OCI-LY7 (cell line): ENCODE measurements around the gene EOLA1. TPM values are rescaled to one million over a fixed set of nuclear protein-coding genes. Genes with fewer than 3 reads are reported as not detected.
"Not testable (repeated sequence)": the region's sequence is repeated elsewhere in the genome, so short reads cannot be mapped to it uniquely, and the experiment has no call there.

ENCODE experiments used
- BruUV-seq: library from RNA; stranded (reverse); fragments of 400-500 nt; replicated peaks from 2 replicates; lab custom pipeline; 2021; lab: Mats Ljungman, UMichigan
- CTCF ChIA-PET: fragments of 300-600 bp; sonication (Branson Sonifier 250); formaldehyde crosslinking; loops from one replicate; lab custom pipeline; 2022; ENCODE audit warnings: antibody characterized with exemption; ENCODE audit not compliant: unreplicated experiment; lab: Charles Lee
- POLR2A ChIA-PET: fragments of 300-600 bp; sonication (Branson Sonifier 250); formaldehyde crosslinking; loops from one replicate; lab custom pipeline; 2022; ENCODE audit warnings: antibody characterized with exemption; lab: Charles Lee
- DNase-seq: peaks from one replicate; pipeline ENCODE4 v3.0.0-alpha.2; 2015; ENCODE audit warnings: low spot score
- H2AFZ ChIP-seq: fragments of 200-600 bp; sonication (generic), shearing (Covaris generic); 2 replicates; pipeline ENCODE4 v1.6.1; 2014; ENCODE audit warnings: mild to moderate bottlenecking, antibody characterized with exemption, low read length, moderate library complexity
- H3K27ac ChIP-seq: fragments of 200-600 bp; sonication (generic); 2 replicates; pipeline ENCODE4 v1.5.1; 2014; ENCODE audit warnings: mixed run types, low read depth, mild to moderate bottlenecking, moderate library complexity, low read length, inconsistent platforms; ENCODE audit not compliant: poor library complexity, severe bottlenecking
- H3K36me3 ChIP-seq: fragments of 200-600 bp; sonication (generic); 2 replicates; pipeline ENCODE4 v1.6.1; 2014; ENCODE audit warnings: mild to moderate bottlenecking, antibody characterized with exemption, low read length, moderate library complexity, mixed read lengths; ENCODE audit not compliant: insufficient read depth
- H3K4me1 ChIP-seq: fragments of 200-600 bp; sonication (generic); 2 replicates; pipeline ENCODE4 v1.5.1; 2014; ENCODE audit warnings: mild to moderate bottlenecking, low read length; ENCODE audit not compliant: insufficient read depth, poor library complexity, severe bottlenecking
- H3K4me2 ChIP-seq: fragments of 200-600 bp; sonication (generic); 2 replicates; pipeline ENCODE4 v1.6.1; 2014; ENCODE audit warnings: mild to moderate bottlenecking, low read length
- H3K4me3 ChIP-seq: fragments of 200-600 bp; sonication (generic); 2 replicates; pipeline ENCODE4 v1.5.1; 2014; ENCODE audit warnings: mild to moderate bottlenecking, low read depth, low read length; ENCODE audit not compliant: poor library complexity, severe bottlenecking
- H3K79me2 ChIP-seq: fragments of 200-600 bp; sonication (generic); 2 replicates; pipeline ENCODE4 v1.6.1; 2016; ENCODE audit warnings: low read depth, mild to moderate bottlenecking, low read length, moderate library complexity, mixed read lengths; ENCODE audit not compliant: insufficient read depth
- H3K9me2 ChIP-seq: fragments of 200-600 bp; sonication (generic); 2 replicates; pipeline ENCODE4 v1.6.1; 2016; ENCODE audit warnings: mild to moderate bottlenecking, low read length, mixed read lengths; ENCODE audit not compliant: insufficient read depth
- H3K9me3 ChIP-seq: fragments of 200-600 bp; sonication (generic); 2 replicates; pipeline ENCODE4 v1.6.1; 2014; ENCODE audit warnings: mild to moderate bottlenecking, mixed run types, low read length, mixed read lengths
- H4K20me1 ChIP-seq: fragments of 200-600 bp; sonication (generic); 2 replicates; pipeline ENCODE4 v1.6.1; 2014; ENCODE audit warnings: mild to moderate bottlenecking, antibody characterized with exemption, low read length, moderate library complexity, mixed read lengths; ENCODE audit not compliant: insufficient read depth
- CTCF ChIP-seq: fragments of 200-600 bp; sonication (generic); conservative IDR thresholded peaks from 2 replicates; pipeline ENCODE4 v1.5.1; 2014; ENCODE audit warnings: mild to moderate bottlenecking, antibody characterized with exemption, low read length, moderate library complexity, mixed read lengths
- EZH2phosphoT487 ChIP-seq: fragments of 200-600 bp; sonication (generic); IDR thresholded peaks from 2 replicates; pipeline ENCODE4 v1.6.1; 2018; ENCODE audit warnings: low read depth, borderline replicate concordance, mild to moderate bottlenecking, mixed run types, antibody characterized with exemption, low read length, moderate library complexity, mixed read lengths
- intact Hi-C: fragments of 100-400 bp; cut with micrococcal nuclease; formaldehyde crosslinking; loops from one replicate; pipeline ENCODE4 v1.10.0; 2022; ENCODE audit not compliant: unreplicated experiment
- total RNA-seq, 2 experiments: library from RNA; depleted of rRNA in 1 of 2; stranded (reverse); fragments of >200 nt in 1 of 2; shearing (Covaris generic) in 1 of 2; gene quantifications; 2 replicates each; pipeline ENCODE4 v1.2.3, GENCODE V29; 2014 to 2022

Gene EOLA1
- total RNA-seq, 2 experiments from 2014 or later = 13.0 to 22.9 TPM

- peaks cover 96% of the 10 kb centered on the region for H3K36me3 ChIP-seq
- intact Hi-C loops = no loop called here
- peaks cover 17% of the 10 kb centered on the region for H3K4me1 ChIP-seq
- ChIA-PET CTCF (no interaction called here), POLR2A (no interaction called here)
- H3K4me3 ChIP-seq = no peak overlapping the region
- BruUV-seq = no TSS peak
- no peaks in the 10 kb centered on the region for H3K9me3 ChIP-seq
- H2AFZ ChIP-seq = no peak overlapping the region
- H3K79me2 ChIP-seq = no peaks in the 10 kb centered on the region
- no peak overlapping the region for H3K27ac ChIP-seq
- no peaks in the 10 kb centered on the region for H3K9me2 ChIP-seq
- no peak for DNase-seq
- H4K20me1 ChIP-seq = no peaks in the 10 kb centered on the region
- no peak overlapping the region for H3K4me2 ChIP-seq
- TF ChIP-seq CTCF = no peak
These were observed 43.2 kb upstream of the EOLA1 start for GRCh38 chrX:149497626-149498025.

- CTCF ChIA-PET = no interaction called here
- no peaks in the 10 kb centered on the region for H3K9me3 ChIP-seq
These were observed 42.0 kb upstream of the EOLA1 start for GRCh38 chrX:149498767-149499166.

GRCh38 chrX:149499766-149500165 lies 41.0 kb upstream of the EOLA1 start:
- ChIA-PET POLR2A (no interaction called here), CTCF (no interaction called here)
- no peak overlapping the region for H3K4me3 ChIP-seq
- intact Hi-C loops = no loop called here
- no peak overlapping the region for H2AFZ ChIP-seq
- H3K4me2 ChIP-seq = peak overlapping the region; percentile 8; the same call in 1 of the 2 replicates
- no peaks in the 10 kb centered on the region for H3K9me3 ChIP-seq
- no peaks in the 10 kb centered on the region for H4K20me1 ChIP-seq
- DNase-seq = no peak
- H3K4me1 ChIP-seq = peaks cover 23% of the 10 kb centered on the region
- H3K9me2 ChIP-seq = no peaks in the 10 kb centered on the region
- no TSS peak for BruUV-seq
- H3K27ac ChIP-seq = no peak overlapping the region
- peaks cover 77% of the 10 kb centered on the region for H3K36me3 ChIP-seq
- TF ChIP-seq CTCF (no peak), EZH2phosphoT487 (no peak)
- H3K79me2 ChIP-seq = no peaks in the 10 kb centered on the region; the same call in 1 of the 2 replicates

More at GRCh38 chrX:149498767-149499166, 42.0 kb upstream of the EOLA1 start:
- Histone ChIP-seq H2AFZ (no peak overlapping the region), H3K4me2 (no peak overlapping the region), H4K20me1 (no peaks in the 10 kb centered on the region), H3K79me2 (no peaks in the 10 kb centered on the region), H3K4me3 (no peak overlapping the region), H3K4me1 (peaks cover 23% of the 10 kb centered on the region), H3K9me2 (no peaks in the 10 kb centered on the region), H3K27ac (no peak overlapping the region), H3K36me3 (peaks cover 87% of the 10 kb centered on the region)
- intact Hi-C loops = no loop called here
- no peak for DNase-seq
- POLR2A ChIA-PET = no interaction called here
- no peak for TF ChIP-seq CTCF
- TF ChIP-seq EZH2phosphoT487 = no peak
- BruUV-seq = no TSS peak

- Histone ChIP-seq H3K4me1 (peaks cover 33% of the 10 kb centered on the region), H3K36me3 (peaks cover 47% of the 10 kb centered on the region), H3K4me2 (peak overlapping the region; percentile 50), H3K4me3 (peak overlapping the region; percentile 89)
- H3K79me2 ChIP-seq, DNase-seq, POLR2A ChIA-PET, H3K9me2 ChIP-seq, H3K9me3 ChIP-seq, H2AFZ ChIP-seq, intact Hi-C loops, BruUV-seq, H4K20me1 ChIP-seq, H3K27ac ChIP-seq, CTCF ChIA-PET: not testable (repeated sequence)
These were observed 37.9 kb upstream of the EOLA1 start for GRCh38 chrX:149502923-149503322.
